HG03039 (cell line): ENCODE results near the gene NDUFA9.
A peak's percentile ranks its signal among the peaks of the same experiment; 100 is the strongest.

Experiments
- ATAC-seq: cut with Tn5 transposase; IDR thresholded peaks from one replicate; pipeline ENCODE4 v1.9.1; 2021; ENCODE audit warnings: mild to moderate bottlenecking, moderate library complexity; ENCODE audit not compliant: unreplicated experiment

Gene NDUFA9

DNA sequence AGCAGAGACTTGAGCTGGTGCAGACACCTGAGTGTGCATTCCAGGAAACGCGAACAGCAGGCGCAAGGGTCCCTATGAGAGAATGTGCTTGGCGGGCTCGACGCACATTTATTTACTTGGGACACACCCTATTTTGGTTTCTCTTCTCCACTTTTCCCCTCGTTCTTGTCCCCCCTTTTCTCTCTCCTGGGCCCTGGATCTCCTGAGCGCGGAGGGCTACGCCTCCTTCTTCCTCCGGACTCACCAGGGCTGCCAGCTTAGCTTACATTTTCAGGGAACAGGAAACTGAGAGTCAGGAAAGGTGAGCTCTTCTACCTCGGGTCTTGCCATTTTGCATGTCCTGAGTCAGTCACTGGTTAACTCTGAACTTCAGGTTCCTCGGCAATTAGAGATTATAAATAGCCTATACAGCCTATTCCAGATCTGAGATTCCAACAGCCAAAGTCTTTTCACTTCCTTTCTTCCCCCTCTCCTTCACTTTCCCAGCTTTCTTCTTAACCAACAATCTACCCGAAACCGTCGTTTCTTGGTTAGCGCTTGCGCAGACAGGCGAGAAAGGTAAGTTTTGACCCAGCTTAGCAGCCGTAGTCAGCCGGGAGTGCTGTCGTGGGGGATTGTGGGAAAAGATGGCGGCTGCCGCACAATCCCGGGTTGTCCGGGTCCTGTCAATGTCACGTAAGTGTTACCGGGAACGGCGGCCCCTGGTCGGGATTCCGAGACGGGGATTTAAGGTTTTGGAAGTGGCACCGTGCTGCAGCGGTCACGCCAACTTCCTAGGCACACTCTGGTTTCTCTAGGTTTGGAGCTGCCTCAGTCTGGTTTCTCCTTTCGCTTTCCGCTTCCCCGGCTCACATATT is at the start of gene NDUFA9, which contains the start of gene AKAP3:
Gene NDUFA9 (plus strand): TSS at position 614 of the 857 bp plus-strand sequence. CDS start 13 bp downstream, at position 627.
Gene AKAP3 (minus strand): TSS at position 551 of the 857 bp plus-strand sequence. CDS start 10,855 bp downstream, outside the sequence.
- peak; percentile 73 for ATAC-seq

DNA sequence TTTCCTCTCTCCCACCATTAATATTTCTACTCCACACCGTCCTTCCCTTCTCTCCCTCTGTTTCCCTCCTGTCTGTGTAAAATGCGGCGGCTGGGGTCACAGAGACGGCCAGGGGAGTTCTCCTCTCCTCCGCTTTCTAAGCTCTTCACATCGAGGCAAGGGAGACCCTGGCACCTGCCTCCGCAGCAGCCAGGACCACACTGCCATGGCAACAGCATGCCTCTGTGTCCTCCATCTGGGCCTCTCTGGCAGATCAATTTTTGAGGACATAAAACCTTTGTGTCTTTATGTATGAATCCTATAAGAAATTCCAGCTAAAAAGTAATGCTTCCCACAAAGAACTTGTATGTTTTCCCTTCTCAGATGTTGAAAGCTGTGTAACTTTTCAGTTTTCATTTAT is 45.5 kb upstream of the NDUFA9 start:
- ATAC-seq, result no peak

DNA sequence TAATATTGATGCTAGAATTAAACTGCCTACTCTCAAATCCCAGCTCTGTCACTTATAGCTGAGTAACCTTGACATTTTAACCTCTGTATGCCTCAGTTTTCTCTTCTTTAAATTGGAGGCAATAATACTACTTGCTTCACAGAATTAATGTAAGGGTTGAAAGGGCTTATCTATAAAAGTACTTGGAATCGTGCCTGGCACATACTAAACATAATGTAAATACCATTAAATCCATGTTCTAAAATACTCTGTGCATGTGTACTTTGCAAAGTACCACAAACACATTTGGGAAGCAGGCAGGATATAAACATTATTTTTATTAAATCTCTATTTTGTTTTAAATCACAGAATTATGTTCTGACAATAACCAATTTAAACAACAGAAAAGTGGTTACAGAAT is 45.0 kb upstream of the NDUFA9 start:
- no peak for ATAC-seq

DNA sequence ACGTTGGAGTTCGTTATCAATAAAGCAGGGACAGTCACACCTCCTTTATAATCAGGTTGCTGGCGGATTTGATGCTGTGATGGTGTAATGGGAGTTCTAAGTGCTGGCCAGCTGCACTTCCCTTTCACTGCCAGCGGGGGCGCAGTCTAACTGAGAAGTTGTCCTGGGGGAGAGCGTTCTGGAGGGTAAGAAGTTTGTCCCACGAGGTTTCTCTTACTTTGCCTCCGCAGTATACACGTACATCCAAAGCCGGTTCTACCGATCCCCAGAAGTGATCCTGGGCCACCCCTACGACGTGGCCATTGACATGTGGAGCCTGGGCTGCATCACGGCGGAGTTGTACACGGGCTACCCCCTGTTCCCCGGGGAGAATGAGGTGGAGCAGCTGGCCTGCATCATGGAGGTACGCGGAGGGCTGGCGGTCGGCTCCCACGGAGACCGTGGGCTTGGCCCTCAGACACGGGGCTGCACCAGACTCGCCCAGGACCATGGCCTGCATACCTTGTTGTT is 44.2 kb upstream of the NDUFA9 start:
- peak; percentile 90 for ATAC-seq

DNA sequence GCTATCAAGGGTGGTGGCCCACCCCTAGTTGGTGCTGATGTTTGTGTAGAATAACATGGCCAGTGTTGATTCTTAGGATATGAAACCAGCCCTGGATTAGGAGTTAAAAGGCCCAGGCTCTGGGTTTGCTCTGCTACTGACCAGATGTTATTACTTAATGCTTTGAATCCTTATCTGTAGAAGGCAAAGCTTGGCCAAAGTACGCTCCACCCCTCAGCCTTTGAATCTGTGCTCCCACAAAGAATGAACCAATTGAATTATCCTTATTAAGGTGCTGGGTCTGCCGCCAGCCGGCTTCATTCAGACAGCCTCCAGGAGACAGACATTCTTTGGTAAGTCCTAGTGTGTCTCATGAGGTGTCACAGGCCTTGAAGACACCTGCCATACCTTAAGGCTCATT is 41.9 kb upstream of the NDUFA9 start:
- ATAC-seq, result no peak

DNA sequence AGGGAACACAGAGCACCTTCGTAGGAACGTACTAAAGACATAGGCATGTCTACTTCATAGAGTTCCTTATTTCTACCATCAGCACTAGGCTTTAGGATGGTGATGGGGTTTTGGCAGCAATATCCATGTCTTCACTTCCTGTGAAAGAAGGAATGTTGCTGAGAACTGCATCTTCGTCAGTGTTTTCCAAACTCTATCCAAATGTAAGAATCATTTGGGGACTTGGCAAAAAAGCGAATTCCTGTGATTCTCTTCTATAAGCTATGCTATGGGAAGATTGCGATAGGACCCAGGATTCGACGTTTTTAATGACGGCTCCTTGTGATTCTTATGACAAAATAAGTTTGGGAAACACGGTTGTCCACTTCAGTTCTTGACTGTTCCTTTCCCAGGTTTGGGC is 39.8 kb upstream of the NDUFA9 start:
- ATAC-seq, result no peak

DNA sequence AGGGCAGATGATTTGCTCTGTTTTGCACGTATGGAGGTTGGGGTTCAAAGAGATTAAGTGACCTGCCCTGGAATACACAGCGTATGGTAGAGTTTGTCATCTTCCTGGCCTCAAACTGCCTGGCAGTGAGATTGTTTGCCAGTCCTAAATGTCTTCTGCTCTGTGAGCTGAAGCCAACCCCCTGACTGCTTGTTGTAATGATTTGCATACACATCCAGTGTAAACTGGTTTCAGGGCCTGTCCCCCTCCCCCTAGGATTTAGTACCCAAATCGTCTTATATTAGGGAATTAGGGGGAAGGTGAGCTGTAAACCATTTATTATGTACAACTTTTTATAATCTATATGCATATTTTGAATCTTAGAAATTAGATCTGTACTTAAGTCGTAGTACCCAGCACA is 38.4 kb upstream of the NDUFA9 start:
- ATAC-seq, result no peak

DNA sequence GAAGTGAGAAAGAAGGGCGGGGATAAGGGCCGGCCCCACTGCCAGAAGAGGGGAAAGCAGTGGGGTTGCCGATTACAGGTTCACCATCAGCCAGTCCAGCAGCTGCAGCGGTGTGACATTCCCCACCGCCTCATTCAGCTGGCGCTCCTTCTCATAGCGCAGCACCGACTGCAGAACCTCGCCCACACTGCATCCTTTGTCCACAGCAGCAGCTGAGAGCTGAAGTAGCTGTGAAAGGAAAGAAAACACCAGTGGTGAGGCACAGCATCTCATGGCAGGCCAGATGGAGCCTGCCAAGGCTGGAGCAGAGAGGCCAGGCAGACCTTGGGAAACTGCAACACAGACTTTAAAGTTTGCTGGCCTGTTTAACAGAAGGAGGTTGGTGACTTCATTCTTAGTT is 33.2 kb upstream of the NDUFA9 start:
- no peak for ATAC-seq

DNA sequence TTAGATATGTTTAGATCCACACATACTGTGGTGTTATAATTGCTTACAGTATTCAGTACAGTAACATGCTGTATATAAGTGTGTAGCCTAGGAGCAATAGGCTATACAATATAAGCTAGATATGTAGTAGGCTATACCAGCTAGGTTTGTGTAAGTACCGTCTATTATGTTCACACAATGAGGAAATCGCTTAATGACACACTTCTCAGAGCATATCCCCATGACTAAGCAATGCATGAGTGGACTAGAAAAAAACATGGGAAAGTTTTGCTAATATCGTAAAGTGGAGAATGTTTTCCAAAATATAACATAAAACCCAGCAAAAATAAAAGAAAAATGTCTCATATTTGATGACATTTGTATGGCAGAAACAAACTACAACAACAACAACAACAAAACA is 27.4 kb upstream of the NDUFA9 start:
- ATAC-seq, result no peak

DNA sequence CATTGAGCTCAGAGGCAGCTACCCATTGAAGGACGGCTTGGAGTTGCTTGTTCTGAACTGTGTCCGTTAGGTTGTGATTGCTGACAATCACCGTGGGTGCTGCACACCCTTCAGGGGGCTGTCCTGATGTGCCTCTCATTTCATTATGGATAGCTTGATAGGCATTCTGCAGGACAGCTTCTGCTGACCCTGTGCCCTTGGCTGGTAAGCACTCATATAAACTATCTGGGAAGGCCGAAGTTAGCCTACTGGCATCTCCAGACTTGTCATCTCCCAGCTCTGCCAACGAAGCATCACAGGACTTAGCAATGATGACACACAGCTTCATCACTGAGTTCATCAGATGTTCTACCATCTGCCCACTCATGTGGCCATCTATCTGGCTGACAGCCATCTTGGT is 22.4 kb upstream of the NDUFA9 start:
- ATAC-seq, result no peak

DNA sequence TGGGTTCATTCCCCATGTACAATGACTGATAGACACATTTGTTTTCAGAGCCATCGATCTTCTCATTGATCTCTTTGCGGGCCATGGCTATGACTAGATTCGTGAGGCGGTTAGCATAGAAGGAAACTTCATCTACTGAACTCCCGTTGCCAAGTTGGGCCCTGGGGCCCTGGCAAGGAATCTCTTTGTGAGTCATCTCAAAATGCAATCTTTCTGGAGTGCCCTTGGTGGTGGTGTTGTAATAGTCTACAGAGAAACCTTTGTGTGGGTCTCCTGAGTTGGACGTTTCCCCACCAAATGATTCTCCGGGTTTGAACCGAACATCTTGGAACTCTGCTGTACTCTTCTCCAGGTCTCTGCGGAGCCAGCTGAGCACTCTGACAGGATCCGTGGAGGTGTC is 20.5 kb upstream of the NDUFA9 start:
- no peak for ATAC-seq

DNA sequence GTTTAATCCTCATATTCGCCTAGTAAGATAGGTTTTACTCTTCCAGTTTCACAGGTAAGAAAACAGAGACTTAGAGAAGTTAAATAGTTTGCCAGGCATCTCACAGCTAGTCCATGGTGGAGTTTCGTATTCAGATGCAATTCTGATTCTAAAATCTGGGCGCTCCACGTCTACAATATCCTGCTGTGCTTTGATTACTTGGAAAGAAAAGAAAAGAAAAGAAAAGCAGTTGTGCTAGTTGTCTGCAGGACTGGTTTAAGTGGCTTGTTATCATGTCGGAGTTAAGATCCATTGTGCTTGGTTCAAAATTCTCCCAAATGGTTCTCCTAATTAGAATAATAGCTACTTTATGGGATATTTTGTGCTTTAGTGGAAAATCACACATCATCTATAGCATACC is 18.7 kb upstream of the NDUFA9 start:
- no peak for ATAC-seq

DNA sequence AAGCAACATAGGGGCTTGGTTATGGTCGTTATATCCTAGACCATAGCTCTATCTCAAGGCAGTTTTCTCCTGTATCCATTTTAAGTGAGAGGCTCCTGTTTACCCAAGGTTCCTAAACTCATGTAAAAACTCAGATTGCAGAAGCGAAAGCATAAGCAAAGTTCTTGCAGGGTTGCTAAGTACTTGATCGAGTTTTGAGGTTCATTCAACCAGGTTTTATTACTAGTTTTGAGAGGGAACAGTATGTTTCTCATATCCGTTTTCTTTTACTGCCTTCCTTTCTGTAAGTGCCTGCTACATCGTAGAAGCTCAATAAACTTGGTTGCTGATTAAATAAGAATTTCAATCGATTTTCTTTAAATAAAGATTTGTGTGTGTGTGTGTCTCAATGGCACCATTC is 5.2 kb upstream of the NDUFA9 start:
- no peak for ATAC-seq

DNA sequence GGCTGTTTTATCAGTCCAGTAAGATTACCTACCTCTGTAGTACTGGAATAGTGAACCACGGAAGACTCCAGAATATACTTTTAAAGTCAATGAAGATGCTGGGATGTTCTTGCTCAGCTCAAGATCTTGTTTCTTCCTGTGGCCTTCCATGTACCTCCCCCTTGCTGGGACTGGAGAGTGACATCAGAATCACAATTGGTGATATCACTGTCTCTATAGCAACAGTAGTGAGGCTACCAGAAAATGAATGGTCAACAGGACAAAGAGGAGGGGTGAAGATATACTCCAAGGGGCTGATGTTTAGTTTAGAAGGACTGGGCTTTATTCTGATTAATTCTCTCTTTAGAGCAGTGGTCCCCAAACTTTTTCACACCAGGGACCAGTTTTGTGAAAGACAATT is 3.9 kb upstream of the NDUFA9 start:
- ATAC-seq, result no peak

DNA sequence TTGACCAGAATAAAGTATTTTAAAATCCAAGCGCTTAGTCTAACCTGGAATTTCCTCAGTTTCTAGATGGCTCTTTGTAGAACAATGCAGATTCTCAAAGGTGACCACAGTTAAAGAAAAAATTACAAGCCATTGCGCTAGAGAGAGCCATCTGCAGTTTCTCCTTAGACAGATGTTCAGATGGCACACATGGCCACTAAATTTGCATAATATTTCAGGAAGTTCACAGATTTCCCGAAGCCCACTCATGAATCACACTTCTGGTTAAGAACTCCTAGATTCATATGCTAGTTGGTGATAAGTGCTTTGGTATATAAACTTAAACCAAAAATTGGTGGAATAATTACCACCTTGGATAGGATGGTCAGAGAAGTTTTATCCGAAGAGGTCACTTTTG is 812 bp upstream of the NDUFA9 start:
- ATAC-seq, result peak; percentile 19

DNA sequence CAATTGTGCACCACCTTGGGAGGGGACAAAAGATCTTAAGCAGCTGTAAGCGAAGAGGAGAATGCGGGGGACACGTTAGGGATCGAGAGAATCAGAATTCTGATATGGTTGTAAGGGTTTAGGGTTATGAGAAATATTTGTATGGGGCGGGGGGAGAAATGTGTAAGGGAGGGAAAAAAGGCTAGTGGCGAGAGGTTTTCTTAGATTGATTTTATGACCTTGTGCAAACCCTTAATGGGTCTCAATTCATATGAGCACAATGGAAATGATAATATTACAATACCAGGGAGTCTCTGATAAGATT is 396 bp downstream of the NDUFA9 start:
- no peak for ATAC-seq

DNA sequence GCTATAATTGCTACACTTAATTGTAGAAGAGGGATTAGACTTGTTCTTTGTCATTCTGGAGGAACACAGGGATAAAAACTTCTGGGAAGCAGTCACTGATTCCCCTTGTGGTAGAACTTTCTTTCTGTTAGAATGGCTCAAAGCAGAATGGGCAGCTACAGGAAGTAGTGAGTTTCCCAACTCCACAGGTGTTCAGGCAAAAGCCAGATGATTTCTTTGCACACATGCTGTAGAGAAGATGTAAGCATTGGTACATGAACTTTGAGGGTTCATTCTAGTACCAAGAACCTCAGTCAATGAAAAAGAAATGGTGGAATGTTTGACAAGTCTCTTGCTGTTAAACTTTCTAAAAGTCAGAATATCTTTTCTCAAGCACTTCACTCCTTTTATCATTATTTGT is 4.3 kb downstream of the NDUFA9 start:
- ATAC-seq, result no peak

DNA sequence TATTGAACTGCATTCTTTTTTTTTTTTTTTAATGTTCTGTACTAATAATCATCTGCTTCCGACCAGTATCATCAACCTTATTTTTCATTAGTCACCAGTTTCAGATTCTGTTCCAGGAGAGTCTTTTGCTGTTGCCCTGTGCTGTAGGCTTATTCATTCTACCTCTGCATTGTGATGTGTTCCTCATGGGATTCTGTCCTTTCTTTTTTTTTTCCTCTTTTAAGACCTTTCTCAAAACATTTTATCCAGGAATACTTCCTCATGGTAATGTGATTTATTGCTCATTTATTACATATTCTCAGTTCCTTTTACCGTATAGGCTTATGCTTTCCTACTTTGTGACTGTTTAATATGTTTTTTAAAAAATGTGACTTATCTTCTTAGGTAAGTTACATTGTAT is 4.8 kb downstream of the NDUFA9 start:
- no peak for ATAC-seq

DNA sequence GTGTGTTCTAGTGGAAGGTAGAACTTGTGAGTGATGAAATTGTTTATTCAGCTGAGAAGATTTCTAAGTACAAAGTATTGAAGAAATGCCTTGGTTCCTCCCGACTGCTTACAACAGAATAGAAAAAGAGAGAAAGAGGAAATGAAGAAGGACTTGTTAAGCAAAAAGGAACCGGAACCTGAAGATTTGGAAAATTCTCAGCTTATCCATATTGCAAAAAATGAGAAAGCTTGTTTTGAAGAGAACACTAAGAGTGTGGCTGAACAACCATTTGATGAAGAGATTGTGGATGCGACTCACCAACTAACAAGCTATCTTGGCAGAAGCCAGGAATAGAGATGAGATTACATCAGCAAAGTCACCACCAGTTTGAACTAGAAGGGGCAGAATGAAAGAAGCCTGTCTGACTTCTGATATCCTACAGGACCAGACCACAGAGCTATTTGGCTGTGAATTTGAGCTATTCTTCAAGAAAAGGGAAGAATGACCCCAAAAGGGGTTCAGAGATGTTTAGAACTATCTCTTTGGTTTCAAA is 15.1 kb downstream of the NDUFA9 start:
- ATAC-seq, result no peak

DNA sequence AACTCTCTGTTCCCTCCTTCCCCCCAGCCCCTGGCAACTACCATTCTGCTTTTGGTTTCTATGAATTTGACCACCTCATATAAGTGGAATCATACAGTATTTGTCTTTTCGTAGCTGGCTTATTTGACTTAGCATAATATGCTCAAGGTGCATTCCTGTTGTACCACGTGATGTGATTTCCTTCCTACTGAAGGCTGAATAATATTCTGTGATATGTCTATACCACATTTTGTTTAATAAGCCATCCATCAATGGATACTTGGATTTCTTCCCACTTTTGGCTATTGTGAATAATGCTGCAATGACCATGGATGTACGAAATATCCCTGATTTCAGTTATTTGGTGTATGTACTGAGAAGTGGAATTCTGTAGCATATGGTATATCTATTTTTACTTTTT is 16.3 kb downstream of the NDUFA9 start:
- no peak for ATAC-seq

DNA sequence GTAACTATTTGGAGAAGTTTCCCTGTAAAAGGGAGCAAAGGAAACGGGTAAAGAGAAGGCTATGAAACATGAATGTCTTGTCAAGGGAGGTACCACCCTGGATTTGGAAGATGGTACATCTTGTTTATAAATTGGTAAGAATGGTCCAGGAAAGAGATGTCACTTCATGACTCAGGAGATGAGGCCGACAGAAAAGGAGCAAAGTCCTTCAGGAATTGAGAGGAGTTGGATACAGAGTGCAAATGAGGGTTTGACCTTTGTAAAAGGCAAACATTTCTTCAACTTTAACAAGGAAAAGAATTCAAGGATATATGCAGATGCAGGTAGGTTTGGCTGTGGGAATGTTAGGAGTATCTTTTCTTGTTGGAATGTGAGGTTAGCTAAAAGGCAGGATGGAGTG is 30.8 kb downstream of the NDUFA9 start:
- ATAC-seq, result no peak

DNA sequence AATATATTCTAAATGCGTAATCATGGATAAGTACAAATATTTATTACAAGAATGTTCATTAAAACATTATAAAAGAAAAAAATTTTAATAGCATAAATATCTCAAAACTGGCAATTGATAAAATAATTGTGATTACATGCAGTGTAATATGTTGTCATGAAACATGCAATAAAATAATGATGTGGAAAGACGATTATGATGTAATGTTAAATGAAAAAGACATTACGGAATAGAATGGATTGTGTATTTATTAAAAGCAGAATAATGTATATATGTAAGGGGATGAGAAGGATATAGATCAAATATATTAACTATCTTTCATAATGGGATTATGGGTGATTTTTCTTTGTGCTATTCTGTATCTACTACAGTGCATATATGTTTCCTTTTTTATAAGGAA is 32.8 kb downstream of the NDUFA9 start:
- no peak for ATAC-seq

DNA sequence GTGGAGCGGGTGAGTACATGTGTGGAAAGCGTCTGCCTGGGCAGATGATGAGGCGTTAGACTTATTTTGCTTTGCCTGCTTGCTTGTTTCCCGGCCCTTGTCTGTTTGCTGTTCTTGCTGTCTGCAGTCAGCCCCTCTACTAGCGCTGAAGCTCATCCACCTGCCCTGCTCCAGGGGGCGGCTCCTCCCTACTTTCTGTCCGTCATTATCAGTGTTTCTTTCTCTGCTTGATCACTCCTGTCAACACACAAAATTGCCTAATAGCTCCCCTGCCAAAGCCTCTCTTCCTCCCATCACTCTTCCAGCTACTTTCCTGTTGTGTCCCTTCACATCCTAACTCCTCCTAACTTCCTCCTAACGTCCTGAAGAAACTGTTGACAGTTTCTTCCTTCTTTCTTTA is 36.4 kb downstream of the NDUFA9 start:
- no peak for ATAC-seq
